ENCODE measurements around the gene TRAP1.

The TRAP1 gene

GRCh38 chr16:3717235-3718018 is at the start of gene TRAP1:
Gene TRAP1 (minus strand): TSS chr16:3717524. CDS start chr16:3717508, 16 bp downstream.
- peak; percentile 10 for DNase-seq

- DNase-seq: no peak
Observed at GRCh38 chr16:3766177-3766576, 48.9 kb upstream of the TRAP1 start.

- DNase-seq: no peak
Observed at GRCh38 chr16:3764409-3764808, 47.1 kb upstream of the TRAP1 start.

GRCh38 chr16:3762107-3762750 is 44.9 kb upstream of the TRAP1 start:
- no peak for DNase-seq

GRCh38 chr16:3761375-3762106 is 44.2 kb upstream of the TRAP1 start:
- DNase-seq: no peak

GRCh38 chr16:3760518-3760917 is 43.2 kb upstream of the TRAP1 start:
- DNase-seq: no peak

GRCh38 chr16:3759736-3760135 is 42.4 kb upstream of the TRAP1 start:
- DNase-seq: no peak

- DNase-seq: no peak
Observed at GRCh38 chr16:3756113-3756512, 38.8 kb upstream of the TRAP1 start.

- no peak for DNase-seq
Observed at GRCh38 chr16:3755249-3755648, 37.9 kb upstream of the TRAP1 start.

GRCh38 chr16:3754772-3755171 is 37.4 kb upstream of the TRAP1 start:
- no peak for DNase-seq

- DNase-seq: no peak
Observed at GRCh38 chr16:3754081-3754703, 36.9 kb upstream of the TRAP1 start.

GRCh38 chr16:3752984-3753383 is 35.7 kb upstream of the TRAP1 start:
- DNase-seq: no peak

- no peak for DNase-seq
Observed at GRCh38 chr16:3751878-3752277, 34.6 kb upstream of the TRAP1 start.

GRCh38 chr16:3748307-3748706 is 31.0 kb upstream of the TRAP1 start:
- DNase-seq: no peak

- no peak for DNase-seq
Observed at GRCh38 chr16:3745751-3746355, 28.5 kb upstream of the TRAP1 start.

GRCh38 chr16:3744018-3744417 is 26.7 kb upstream of the TRAP1 start:
- no peak for DNase-seq

GRCh38 chr16:3740934-3741333 is 23.6 kb upstream of the TRAP1 start:
- no peak for DNase-seq

- DNase-seq: no peak
Observed at GRCh38 chr16:3740186-3740585, 22.9 kb upstream of the TRAP1 start.

GRCh38 chr16:3739636-3740035 is 22.3 kb upstream of the TRAP1 start:
- DNase-seq: no peak

- no peak for DNase-seq
Observed at GRCh38 chr16:3738541-3738940, 21.2 kb upstream of the TRAP1 start.

GRCh38 chr16:3738128-3738527 is 20.8 kb upstream of the TRAP1 start:
- DNase-seq: no peak

GRCh38 chr16:3737181-3737580 is 19.9 kb upstream of the TRAP1 start:
- no peak for DNase-seq

- DNase-seq: no peak
Observed at GRCh38 chr16:3736116-3736515, 18.8 kb upstream of the TRAP1 start.
